Trophoblast cell (in vitro differentiated cells and primary cell): Measurements from ENCODE around the gene GON7.

Experiments
- DNase-seq, 2 donors: peaks; one replicate each; pipeline ENCODE4 v3.0.0-alpha.2; 2016
- H2AFZ ChIP-seq: 2 replicates; pipeline ENCODE4 v1.6.1; 2013; ENCODE audit warnings: low read length, moderate library complexity, mild to moderate bottlenecking; ENCODE audit not compliant: insufficient read depth, poor library complexity
- H2AK5ac ChIP-seq: 2 replicates; pipeline ENCODE4 v1.6.1; 2013; ENCODE audit warnings: mild to moderate bottlenecking, low read length
- H2BK120ac ChIP-seq: 2 replicates; pipeline ENCODE4 v1.6.1; 2013; ENCODE audit warnings: low read length, mild to moderate bottlenecking, moderate library complexity; ENCODE audit not compliant: insufficient read depth, poor library complexity
- H2BK12ac ChIP-seq: 2 replicates; pipeline ENCODE4 v1.6.1; 2013; ENCODE audit warnings: mild to moderate bottlenecking, low read length, moderate library complexity
- H2BK5ac ChIP-seq: 2 replicates; pipeline ENCODE4 v1.6.1; 2013; ENCODE audit warnings: low read length, low read depth, moderate library complexity, mild to moderate bottlenecking; ENCODE audit not compliant: poor library complexity
- H3K14ac ChIP-seq: 2 replicates; pipeline ENCODE4 v1.6.1; 2013; ENCODE audit warnings: mild to moderate bottlenecking, low read length
- H3K18ac ChIP-seq: 2 replicates; pipeline ENCODE4 v1.6.1; 2013; ENCODE audit warnings: mild to moderate bottlenecking, low read length
- H3K23ac ChIP-seq: 2 replicates; pipeline ENCODE4 v1.6.1; 2013; ENCODE audit warnings: low read length
- H3K27ac ChIP-seq: 2 replicates; pipeline ENCODE4 v1.5.1; 2013; ENCODE audit warnings: low read depth, mild to moderate bottlenecking, inconsistent platforms, low read length, moderate library complexity
- H3K27me3 ChIP-seq: 2 replicates; pipeline ENCODE4 v1.6.1; 2013; ENCODE audit warnings: inconsistent platforms, mild to moderate bottlenecking, low read length, moderate library complexity; ENCODE audit not compliant: insufficient read depth
- H3K36me3 ChIP-seq, 2 experiments: 1 replicate in 1 of 2; 2 replicates in 1 of 2; pipeline ENCODE4 v1.6.1; 2013; ENCODE audit warnings: low read length in 2 of 2, mild to moderate bottlenecking in 2 of 2, moderate library complexity in 1 of 2; ENCODE audit not compliant: insufficient read depth in 2 of 2, control insufficient read depth in 1 of 2
- H3K4ac ChIP-seq: 2 replicates; pipeline ENCODE4 v1.6.1; 2013; ENCODE audit warnings: low read depth, mild to moderate bottlenecking, low read length, moderate library complexity
- H3K4me1 ChIP-seq, 2 experiments: 1 replicate in 1 of 2; 2 replicates in 1 of 2; pipeline ENCODE4 v1.6.1; 2013; ENCODE audit warnings: low read length in 2 of 2, mild to moderate bottlenecking in 2 of 2, moderate library complexity in 1 of 2; ENCODE audit not compliant: insufficient read depth in 2 of 2, control insufficient read depth in 1 of 2
- H3K4me2 ChIP-seq: 2 replicates; pipeline ENCODE4 v1.6.1; 2013; ENCODE audit warnings: inconsistent platforms, mild to moderate bottlenecking, low read length, moderate library complexity
- H3K4me3 ChIP-seq: 2 replicates; pipeline ENCODE4 v1.5.1; 2013; ENCODE audit warnings: mild to moderate bottlenecking, low read depth, low read length, inconsistent platforms
- H3K79me1 ChIP-seq: one replicate; pipeline ENCODE4 v1.6.1; 2013; ENCODE audit warnings: low read length
- H3K79me2 ChIP-seq: 2 replicates; pipeline ENCODE4 v1.6.1; 2013; ENCODE audit warnings: low read length, mild to moderate bottlenecking; ENCODE audit not compliant: control insufficient read depth, insufficient read depth, poor library complexity
- H3K9ac ChIP-seq: 2 replicates; pipeline ENCODE4 v1.6.1; 2013; ENCODE audit warnings: mild to moderate bottlenecking, low read length
- H3K9me3 ChIP-seq: 2 replicates; pipeline ENCODE4 v1.6.1; 2013; ENCODE audit warnings: low read depth, mild to moderate bottlenecking, control low read depth, inconsistent platforms, low read length; ENCODE audit not compliant: insufficient read depth
- H4K12ac ChIP-seq: 2 replicates; pipeline ENCODE4 v1.6.1; 2013; ENCODE audit warnings: low read depth, mild to moderate bottlenecking, low read length, moderate library complexity
- H4K8ac ChIP-seq: 2 replicates; pipeline ENCODE4 v1.6.1; 2013; ENCODE audit warnings: low read depth, mild to moderate bottlenecking, low read length, moderate library complexity
- H4K91ac ChIP-seq: one replicate; pipeline ENCODE4 v1.6.1; 2013; ENCODE audit warnings: low read depth, mild to moderate bottlenecking, low read length, moderate library complexity
- WGBS: extraction: QIAGEN DNeasy Blood & Tissue Kit; methylation state at CpG from one replicate; pipeline ENCODE4 v1.1.7; 2013; ENCODE audit warnings: missing lambda C conversion rate; ENCODE audit not compliant: insufficient read length, insufficient coverage; ENCODE audit errors: extremely low coverage; 5-methylcytosine and 5-hydroxymethylcytosine counted together

GON7 gene

DNA sequence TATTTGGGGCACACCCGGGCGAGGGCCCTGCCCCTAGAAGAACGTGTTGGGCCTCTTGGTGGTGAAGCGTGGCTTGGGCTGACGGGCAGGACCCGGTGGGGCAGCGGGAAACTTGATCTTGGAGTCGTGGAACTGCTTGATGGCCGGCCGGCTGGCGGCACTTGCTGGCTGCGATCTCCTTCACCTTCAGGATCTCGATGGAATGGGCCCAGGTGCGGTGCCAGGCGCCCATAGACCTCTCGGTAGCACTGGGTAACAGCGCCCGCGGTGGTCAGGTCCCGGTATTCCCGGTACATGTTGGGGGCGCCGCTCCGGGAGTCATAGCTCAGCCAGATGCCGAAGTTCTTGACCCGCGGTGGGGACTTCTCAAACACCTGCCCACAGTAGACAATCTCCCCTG lies 16.7 kb upstream of the GON7 start:
- H2BK5ac ChIP-seq = no peak overlapping the region
- no peak overlapping the region for H3K14ac ChIP-seq
- peaks cover 26 to 34% of the 10 kb centered on the region in 2 experiments for H3K36me3 ChIP-seq
- H3K9me3 ChIP-seq = no peaks in the 10 kb centered on the region
- no peak overlapping the region for H3K4me2 ChIP-seq
- H3K4me1 ChIP-seq = no peaks in the 10 kb centered on the region
- no peaks in the 10 kb centered on the region for H3K27me3 ChIP-seq
- H4K91ac ChIP-seq = no peak overlapping the region
- DNase-seq = no peak
- no peak overlapping the region for H2AK5ac ChIP-seq
- H2BK120ac ChIP-seq = no peak overlapping the region
- no peak overlapping the region for H2BK12ac ChIP-seq
- no peak overlapping the region for H4K12ac ChIP-seq
- no peak overlapping the region for H3K9ac ChIP-seq
- no peaks in the 10 kb centered on the region for H3K79me2 ChIP-seq
- H4K8ac ChIP-seq = no peak overlapping the region
- WGBS = no CpG with 5 or more reads among the region's 27 CpGs
- no peak overlapping the region for H3K4me3 ChIP-seq
- no peak overlapping the region for H2AFZ ChIP-seq
- no peaks in the 10 kb centered on the region for H3K79me1 ChIP-seq
- no peak overlapping the region for H3K18ac ChIP-seq
- no peak overlapping the region for H3K27ac ChIP-seq
- no peak overlapping the region for H3K23ac ChIP-seq
- H3K4ac ChIP-seq = no peak overlapping the region

DNA sequence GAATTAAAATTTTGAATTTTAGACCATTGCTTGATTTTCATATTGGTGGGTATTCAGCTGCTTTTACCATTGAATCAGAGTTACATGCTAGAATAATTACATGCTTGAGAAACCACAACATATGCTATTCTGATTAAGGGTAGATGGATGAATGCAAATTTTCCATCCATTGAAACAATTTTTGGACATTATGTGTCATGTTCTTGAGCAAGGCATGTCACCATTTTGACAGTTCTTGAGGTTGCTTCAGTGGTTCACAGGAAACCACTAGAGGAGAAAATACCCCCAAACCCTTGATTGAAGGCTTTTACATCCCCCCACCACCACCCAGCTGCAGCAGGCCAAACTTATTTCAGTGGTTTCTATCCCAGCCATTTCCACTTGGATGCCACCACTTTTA lies 13.6 kb upstream of the GON7 start:
- DNase-seq = no peak
- Histone ChIP-seq H3K9me3 (no peaks in the 10 kb centered on the region), H3K23ac (no peak overlapping the region), H3K4me2 (no peak overlapping the region), H4K8ac (no peak overlapping the region), H3K9ac (no peak overlapping the region), H3K14ac (no peak overlapping the region), H2BK12ac (no peak overlapping the region), H3K4me1 (no peaks in the 10 kb centered on the region), H3K79me1 (no peaks in the 10 kb centered on the region), H3K27ac (no peak overlapping the region), H4K91ac (no peak overlapping the region), H3K79me2 (no peaks in the 10 kb centered on the region), H2AK5ac (no peak overlapping the region), H4K12ac (no peak overlapping the region), H3K4me3 (no peak overlapping the region), H3K18ac (no peak overlapping the region), H3K27me3 (no peaks in the 10 kb centered on the region), H3K36me3 (peaks cover 28 to 29% of the 10 kb centered on the region in 2 experiments), H2BK5ac (no peak overlapping the region), H3K4ac (no peak overlapping the region), H2BK120ac (no peak overlapping the region), H2AFZ (no peak overlapping the region)

DNA sequence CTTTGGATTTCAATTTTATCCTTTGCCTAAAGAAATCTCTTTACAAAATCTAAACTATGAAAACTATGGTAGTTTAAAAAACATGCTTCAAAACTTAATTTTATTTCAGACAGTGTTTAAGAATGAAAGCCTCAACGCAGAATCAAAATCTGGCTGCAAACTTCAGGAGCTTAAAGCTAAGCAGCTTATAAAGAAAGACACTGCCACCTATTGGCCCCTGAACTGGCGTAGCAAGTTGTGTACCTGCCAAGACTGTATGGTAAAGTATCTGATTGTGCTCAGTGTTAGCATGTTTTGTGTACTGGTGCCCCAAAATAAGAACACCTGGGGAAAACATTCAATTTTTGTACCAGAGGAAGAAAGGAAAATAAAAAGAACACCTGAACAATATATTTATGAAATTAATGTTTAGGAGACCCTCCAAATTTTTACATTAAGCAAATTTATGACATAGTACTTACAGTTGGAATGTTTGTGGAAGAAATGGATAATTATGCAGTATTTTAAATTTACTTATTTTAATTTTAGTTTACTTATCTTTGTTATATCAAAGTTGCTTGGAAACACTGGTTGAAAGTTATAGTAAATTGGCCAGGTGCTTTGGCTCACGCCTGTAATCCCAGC lies 12.3 kb upstream of the GON7 start:
- Histone ChIP-seq H3K79me1 (no peaks in the 10 kb centered on the region), H3K27me3 (no peaks in the 10 kb centered on the region), H4K8ac (no peak overlapping the region), H2AFZ (no peak overlapping the region), H3K4ac (no peak overlapping the region), H4K91ac (no peak overlapping the region), H4K12ac (no peak overlapping the region), H3K9ac (no peak overlapping the region), H3K79me2 (no peaks in the 10 kb centered on the region), H2AK5ac (no peak overlapping the region), H3K4me1 (no peaks in the 10 kb centered on the region), H2BK5ac (no peak overlapping the region), H3K18ac (no peak overlapping the region), H3K23ac (no peak overlapping the region), H2BK120ac (no peak overlapping the region), H3K36me3 (peaks cover 28 to 34% of the 10 kb centered on the region in 2 experiments), H3K4me3 (no peak overlapping the region), H3K4me2 (no peak overlapping the region), H3K14ac (no peak overlapping the region), H3K27ac (no peak overlapping the region), H2BK12ac (no peak overlapping the region), H3K9me3 (no peaks in the 10 kb centered on the region)
- WGBS = no CpG with 5 or more reads among the region's 3 CpGs
- DNase-seq = peak; percentile 48 to 69

DNA sequence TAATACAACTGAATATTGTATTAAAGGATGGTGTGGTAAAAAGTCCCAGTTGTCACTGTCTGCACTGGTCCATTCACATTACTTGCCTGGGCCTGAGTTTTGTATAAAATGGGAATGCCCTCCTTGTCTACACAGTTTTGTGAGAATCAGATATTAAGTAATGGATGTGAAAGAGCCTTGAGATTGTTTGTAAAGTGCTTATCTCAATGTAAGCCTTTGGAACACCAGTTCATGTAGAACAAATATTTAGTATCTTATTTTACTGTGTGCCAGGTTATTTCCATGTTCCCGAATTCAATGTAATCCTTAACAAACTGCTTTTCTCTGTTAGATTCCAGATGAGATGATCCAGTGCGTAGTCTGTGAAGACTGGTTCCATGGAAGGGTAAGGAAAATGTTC lies 7.7 kb upstream of the GON7 start:
- H3K4ac ChIP-seq = no peak overlapping the region
- WGBS = no CpG with 5 or more reads among the region's 2 CpGs

More for the DNA sequence above, 7.7 kb upstream of the GON7 start:
- no peak overlapping the region for H4K8ac ChIP-seq
- no peak overlapping the region for H2AFZ ChIP-seq
- no peak overlapping the region for H3K18ac ChIP-seq
- no peak overlapping the region for H2BK12ac ChIP-seq
- peaks cover 16 to 18% of the 10 kb centered on the region in 2 experiments for H3K36me3 ChIP-seq
- H3K79me1 ChIP-seq = no peaks in the 10 kb centered on the region
- no peak for DNase-seq
- no peak overlapping the region for H4K91ac ChIP-seq
- no peaks in the 10 kb centered on the region for H3K79me2 ChIP-seq
- no peak overlapping the region for H4K12ac ChIP-seq
- H3K4me2 ChIP-seq = no peak overlapping the region
- no peaks in the 10 kb centered on the region for H3K27me3 ChIP-seq
- no peak overlapping the region for H2AK5ac ChIP-seq
- no peaks in the 10 kb centered on the region for H3K4me1 ChIP-seq
- H3K23ac ChIP-seq = no peak overlapping the region
- H3K9ac ChIP-seq = no peak overlapping the region
- no peak overlapping the region for H2BK120ac ChIP-seq
- H3K14ac ChIP-seq = no peak overlapping the region
- no peaks in the 10 kb centered on the region for H3K9me3 ChIP-seq
- H3K27ac ChIP-seq = no peak overlapping the region
- no peak overlapping the region for H3K4me3 ChIP-seq
- no peak overlapping the region for H2BK5ac ChIP-seq
